CD4-positive, CD25-positive, alpha-beta regulatory T cell (primary cell): ENCODE results near the gene NAAA. TPM values are rescaled to one million over a fixed set of nuclear protein-coding genes. Genes with fewer than 3 reads are reported as not detected.

Experiments used
- ATAC-seq, 2 donors: fragments of 150-1000 bp; cut with Tn5 transposase; one replicate each; pipeline ENCODE4 v1.10.0; 2021; ENCODE audit warnings: low read depth in 2 of 2, moderate number of reproducible peaks in 2 of 2, moderate library complexity in 1 of 2
- DNase-seq, 3 donors: peaks; one replicate each; pipeline versions ENCODE4 v3.0.0 to v3.0.0-alpha.2; 2012 to 2022; ENCODE audit warnings: mixed read lengths in 1 of 3
- H3K27ac ChIP-seq: one replicate; pipeline ENCODE4 v1.7.0; 2013; ENCODE audit warnings: mild to moderate bottlenecking, low read length; ENCODE audit not compliant: insufficient read depth, poor library complexity, severe bottlenecking
- H3K27me3 ChIP-seq: one replicate; pipeline ENCODE4 v1.7.0; 2013; ENCODE audit warnings: low read length; ENCODE audit not compliant: control insufficient read depth, insufficient read depth
- H3K36me3 ChIP-seq: one replicate; pipeline ENCODE4 v1.7.0; 2013; ENCODE audit warnings: mild to moderate bottlenecking, low read length, moderate library complexity; ENCODE audit not compliant: control insufficient read depth, insufficient read depth
- H3K4me1 ChIP-seq: 2 replicates; pipeline ENCODE4 v1.7.0; 2013; ENCODE audit warnings: mild to moderate bottlenecking, low read length; ENCODE audit not compliant: insufficient read depth, control insufficient read depth, poor library complexity, severe bottlenecking
- H3K4me3 ChIP-seq: one replicate; pipeline ENCODE4 v1.7.0; 2013; ENCODE audit warnings: low read depth, mild to moderate bottlenecking, low read length, moderate library complexity
- H3K9me3 ChIP-seq, 2 experiments: 1 replicate in 1 of 2; 2 replicates in 1 of 2; pipeline ENCODE4 v1.7.0; 2013; ENCODE audit warnings: low read length in 2 of 2, mild to moderate bottlenecking in 1 of 2, moderate library complexity in 1 of 2; ENCODE audit not compliant: control insufficient read depth in 2 of 2
- H3K27ac Mint-ChIP-seq, 3 donors: one replicate each; pipeline ENCODE4 v1.8.0; 2020 to 2022; ENCODE audit warnings: mild to moderate bottlenecking in 3 of 3, mixed read lengths in 3 of 3, moderate library complexity in 2 of 3
- H3K27me3 Mint-ChIP-seq: one replicate; pipeline ENCODE4 v1.8.0; 2022; ENCODE audit warnings: mild to moderate bottlenecking, mixed read lengths
- H3K36me3 Mint-ChIP-seq: one replicate; pipeline ENCODE4 v1.8.0; 2020; ENCODE audit warnings: mixed read lengths
- H3K4me1 Mint-ChIP-seq, 4 donors: one replicate each; pipeline ENCODE4 v1.8.0; 2020 to 2022; ENCODE audit warnings: mixed read lengths in 4 of 4, mild to moderate bottlenecking in 1 of 4
- H3K4me3 Mint-ChIP-seq, 4 donors: one replicate each; pipeline ENCODE4 v1.8.0; 2020 to 2022; ENCODE audit warnings: mild to moderate bottlenecking in 4 of 4, mixed read lengths in 4 of 4, moderate library complexity in 3 of 4
- H3K9me3 Mint-ChIP-seq, 7 donors: one replicate each; pipeline ENCODE4 v1.8.0; 2020 to 2022; ENCODE audit warnings: mixed read lengths in 7 of 7, mild to moderate bottlenecking in 3 of 7, moderate library complexity in 2 of 7
- polyA plus RNA-seq, 4 donors: library from polyadenylated mRNA; unstranded; fragments of 300-500 nt; fragmentation: Illumina TruSeq; gene quantifications; one replicate each; pipeline ENCODE4 v1.2.3, GENCODE V29; 2021
- total RNA-seq: library from RNA; stranded (reverse); gene quantifications from one replicate; pipeline ENCODE4 v1.2.3, GENCODE V29; 2022

The NAAA gene
- total and polyA plus RNA-seq, 5 donors from 2014 or later: 60.5 to 135 (median 123) TPM

DNA sequence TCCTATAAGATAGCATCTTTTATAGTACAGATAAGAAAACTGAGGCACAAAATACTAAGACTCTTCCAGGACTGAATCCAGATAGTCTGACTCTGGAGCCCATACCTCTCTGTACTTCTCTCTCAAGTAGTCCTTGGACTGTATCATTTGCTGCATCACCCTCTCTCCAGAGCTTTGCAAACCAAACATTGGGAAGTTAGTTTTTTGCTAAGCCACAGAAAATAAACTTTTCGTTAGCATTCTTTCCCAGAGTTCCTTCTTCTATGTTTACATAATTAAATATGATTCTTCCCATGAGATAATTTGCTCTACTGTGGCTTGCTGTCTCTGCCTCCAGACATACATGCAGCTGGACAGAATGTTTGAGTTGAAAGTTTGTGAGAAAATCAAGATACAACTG is 60.5 kb downstream of the NAAA start:
- no peak overlapping the region for H3K4me3 ChIP-seq
- no peak for ATAC-seq
- H3K27me3 ChIP-seq: no peaks in the 10 kb centered on the region
- Mint-ChIP-seq H3K9me3 (no peaks in the 10 kb centered on the region), H3K36me3 (no peaks in the 10 kb centered on the region), H3K27me3 (peaks cover 8% of the 10 kb centered on the region), H3K4me1 (no peaks in the 10 kb centered on the region), H3K27ac (no peak overlapping the region), H3K4me3 (no peak overlapping the region)
- H3K4me1 ChIP-seq: no peaks in the 10 kb centered on the region
- DNase-seq: no peak
- H3K9me3 ChIP-seq: no peaks in the 10 kb centered on the region
- no peaks in the 10 kb centered on the region for H3K36me3 ChIP-seq
- no peak overlapping the region for H3K27ac ChIP-seq

DNA sequence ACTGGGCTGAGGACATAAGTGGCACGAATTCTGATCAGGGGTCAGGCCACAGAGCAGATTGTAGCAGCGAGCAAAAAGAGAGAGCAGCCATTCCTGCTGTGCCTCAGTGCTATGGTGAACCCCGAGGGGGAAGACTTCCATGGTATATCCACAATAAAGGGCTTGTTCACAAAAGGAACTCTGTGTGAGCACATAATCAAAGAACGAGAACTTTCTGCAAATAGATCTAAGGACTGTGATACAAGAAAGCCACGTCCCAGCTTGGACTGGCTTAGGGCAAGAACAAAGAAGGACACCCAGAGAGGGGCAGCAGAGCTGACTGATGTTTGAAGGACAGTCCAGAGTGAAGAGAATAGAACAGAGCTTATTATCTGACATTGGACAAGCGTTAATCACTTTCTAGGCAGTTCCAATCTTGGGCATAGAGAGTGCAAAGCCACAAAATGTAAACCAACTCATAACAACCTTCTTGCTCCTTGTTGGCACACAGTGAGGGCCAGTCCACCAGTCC is 62.5 kb downstream of the NAAA start:
- Mint-ChIP-seq H3K4me1 (no peaks in the 10 kb centered on the region), H3K9me3 (no peaks in the 10 kb centered on the region), H3K36me3 (no peaks in the 10 kb centered on the region), H3K27ac (no peak overlapping the region), H3K4me3 (no peak overlapping the region), H3K27me3 (peaks cover 8% of the 10 kb centered on the region)
- Histone ChIP-seq H3K36me3 (no peaks in the 10 kb centered on the region), H3K4me1 (no peaks in the 10 kb centered on the region), H3K27ac (no peak overlapping the region), H3K9me3 (no peaks in the 10 kb centered on the region), H3K27me3 (no peaks in the 10 kb centered on the region), H3K4me3 (no peak overlapping the region)
- DNase-seq (no peak), ATAC-seq (no peak)

DNA sequence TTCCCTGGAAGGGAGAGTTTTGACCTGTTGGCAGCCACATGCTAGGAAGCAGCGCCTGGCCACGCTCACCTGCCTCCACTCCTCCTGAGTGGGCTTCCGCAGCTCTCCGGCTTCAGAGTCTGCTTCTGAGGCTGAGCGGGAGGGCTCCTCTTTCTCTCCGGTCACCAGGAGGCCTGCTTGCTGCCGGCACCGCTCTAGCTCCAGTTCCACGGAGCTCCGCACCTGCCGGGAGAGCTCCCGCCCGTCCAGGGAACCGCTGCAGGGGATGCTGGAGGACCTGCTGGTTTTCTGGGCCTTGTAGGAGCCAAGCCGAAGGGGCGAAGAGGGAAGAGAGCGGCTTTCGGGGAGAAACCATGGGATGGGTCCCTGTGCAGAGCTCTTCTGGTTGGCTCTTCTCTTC is 64.6 kb downstream of the NAAA start:
- no peaks in the 10 kb centered on the region for H3K9me3 ChIP-seq
- no peaks in the 10 kb centered on the region for H3K36me3 Mint-ChIP-seq
- H3K36me3 ChIP-seq: no peaks in the 10 kb centered on the region
- ATAC-seq (no peak), DNase-seq (no peak)
- H3K4me3 Mint-ChIP-seq: no peak overlapping the region
- H3K27me3 ChIP-seq: no peaks in the 10 kb centered on the region
- H3K4me3 ChIP-seq: no peak overlapping the region
- H3K27me3 Mint-ChIP-seq: peaks cover 8% of the 10 kb centered on the region
- no peaks in the 10 kb centered on the region for H3K4me1 ChIP-seq
- H3K9me3 Mint-ChIP-seq: no peaks in the 10 kb centered on the region
- H3K27ac ChIP-seq: no peak overlapping the region
- H3K27ac Mint-ChIP-seq: no peak overlapping the region
- H3K4me1 Mint-ChIP-seq: no peaks in the 10 kb centered on the region

DNA sequence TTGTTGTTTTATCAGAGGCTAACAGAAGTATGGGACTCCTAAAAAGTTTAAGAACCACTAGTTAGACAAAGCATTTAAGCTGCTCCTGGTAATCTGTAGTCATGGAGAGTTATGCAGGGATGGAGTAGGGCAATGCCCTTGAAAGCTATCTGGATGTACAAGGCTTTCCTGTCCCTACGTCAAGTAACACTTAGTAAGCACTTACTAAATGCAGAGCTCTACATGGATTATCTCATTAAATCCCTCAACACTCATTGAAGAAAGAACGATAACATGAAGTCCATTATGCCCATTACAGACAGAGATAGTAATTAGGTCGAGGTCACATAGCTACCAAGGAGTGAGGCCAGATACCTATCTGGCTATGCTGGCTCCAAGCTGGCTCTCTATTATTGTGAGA is 71.7 kb downstream of the NAAA start:
- no peaks in the 10 kb centered on the region for H3K36me3 Mint-ChIP-seq
- Histone ChIP-seq H3K36me3 (no peaks in the 10 kb centered on the region), H3K9me3 (no peaks in the 10 kb centered on the region), H3K4me1 (no peaks in the 10 kb centered on the region), H3K27ac (no peak overlapping the region), H3K27me3 (no peaks in the 10 kb centered on the region), H3K4me3 (no peak overlapping the region)
- no peak overlapping the region for H3K27ac Mint-ChIP-seq
- H3K4me3 Mint-ChIP-seq: no peak overlapping the region
- DNase-seq (no peak), ATAC-seq (no peak)
- no peaks in the 10 kb centered on the region for H3K27me3 Mint-ChIP-seq
- H3K4me1 Mint-ChIP-seq: no peaks in the 10 kb centered on the region
- peaks cover 0 to 2% (median 0%) of the 10 kb centered on the region in 7 donors for H3K9me3 Mint-ChIP-seq

DNA sequence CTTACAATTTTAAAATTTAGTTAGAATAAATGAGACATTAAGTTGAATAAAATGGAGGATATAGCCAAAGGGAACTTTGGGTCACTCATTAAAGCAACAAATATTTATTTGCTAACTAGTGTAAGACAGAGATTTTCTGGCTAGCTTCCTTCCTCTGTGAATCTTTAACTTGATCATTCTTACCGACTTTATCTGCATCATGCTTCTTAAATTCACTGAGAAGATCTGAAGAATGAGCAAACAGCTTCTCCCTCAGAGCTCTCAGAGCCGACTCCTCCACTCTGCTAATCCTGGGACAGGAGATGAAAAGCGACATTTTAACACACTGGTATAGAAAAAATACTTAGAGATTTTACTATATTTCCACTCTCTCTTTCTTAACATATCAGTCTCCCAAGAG is 73.7 kb downstream of the NAAA start:
- H3K4me1 ChIP-seq: no peaks in the 10 kb centered on the region
- no peak overlapping the region for H3K27ac Mint-ChIP-seq
- no peak overlapping the region for H3K4me3 Mint-ChIP-seq
- peaks cover 0 to 2% (median 0%) of the 10 kb centered on the region in 7 donors for H3K9me3 Mint-ChIP-seq
- no peaks in the 10 kb centered on the region for H3K36me3 ChIP-seq
- no peaks in the 10 kb centered on the region for H3K27me3 ChIP-seq
- no peak for ATAC-seq
- H3K4me3 ChIP-seq: no peak overlapping the region
- peaks cover 7% of the 10 kb centered on the region for H3K27me3 Mint-ChIP-seq
- no peak overlapping the region for H3K27ac ChIP-seq
- no peak for DNase-seq
- no peaks in the 10 kb centered on the region for H3K36me3 Mint-ChIP-seq
- no peaks in the 10 kb centered on the region for H3K9me3 ChIP-seq
- no peaks in the 10 kb centered on the region for H3K4me1 Mint-ChIP-seq

Other genes with a start within 250 kb of the NAAA start
- gene USO1, start 216.4 kb downstream of the NAAA start, total RNA-seq: 23.8 TPM
- 10 to 100 TPM; 23.4 to 29.5 (median 26.2) TPM for gene USO1, start 216.4 kb downstream of the NAAA start, polyA plus RNA-seq
- gene PPEF2, start 38.6 kb downstream of the NAAA start, total RNA-seq: not detected
- gene PPEF2, start 38.6 kb downstream of the NAAA start, polyA plus RNA-seq: not detected
- gene SDAD1, start 49.9 kb upstream of the NAAA start, total RNA-seq: 44.3 TPM
- gene SDAD1, start 49.9 kb upstream of the NAAA start, polyA plus RNA-seq: 10 to 100 TPM; 58.0 to 81.5 (median 69.0) TPM
- gene CXCL9, start 66.5 kb upstream of the NAAA start, total RNA-seq: not detected
- not detected for gene CXCL9, start 66.5 kb upstream of the NAAA start, polyA plus RNA-seq
- not detected for gene CXCL10, start 82.5 kb upstream of the NAAA start, total RNA-seq
- not detected for gene CXCL10, start 82.5 kb upstream of the NAAA start, polyA plus RNA-seq
- gene CXCL11, start 95.1 kb upstream of the NAAA start, total RNA-seq: not detected
- gene CXCL11, start 95.1 kb upstream of the NAAA start, polyA plus RNA-seq: not detected
- not detected for gene ART3, start 133.7 kb upstream of the NAAA start, total RNA-seq
- gene ART3, start 133.7 kb upstream of the NAAA start, polyA plus RNA-seq: not detected
- 74.8 TPM for gene NUP54, start 207.4 kb upstream of the NAAA start, total RNA-seq
- 10 to 100 TPM; 35.4 to 48.3 (median 39.5) TPM for gene NUP54, start 207.4 kb upstream of the NAAA start, polyA plus RNA-seq